HL-60 (cell line): ENCODE data around the gene PPID.

Experiments
- GABPA ChIP-seq: IDR thresholded peaks from 2 replicates; pipeline ENCODE4 v1.6.1; 2012; ENCODE audit warnings: low read depth
- POLR2AphosphoS5 ChIP-seq: IDR thresholded peaks from 2 replicates; pipeline ENCODE4 v1.6.1; 2012; ENCODE audit warnings: low read depth
- REST ChIP-seq: IDR thresholded peaks from 2 replicates; pipeline ENCODE4 v1.6.1; 2012; ENCODE audit warnings: low read depth; ENCODE audit not compliant: insufficient replicate concordance
- SPI1 ChIP-seq: IDR thresholded peaks from 2 replicates; pipeline ENCODE4 v1.6.1; 2012; ENCODE audit warnings: low read depth, mild to moderate bottlenecking, borderline replicate concordance
- TF ChIP-seq, protein P1 (sequence below): IDR thresholded peaks from one replicate; pipeline ENCODE4 v1.5.1; 2011; ENCODE audit warnings: low read length, control low read depth, inconsistent platforms; ENCODE audit not compliant: insufficient read depth

DNA sequence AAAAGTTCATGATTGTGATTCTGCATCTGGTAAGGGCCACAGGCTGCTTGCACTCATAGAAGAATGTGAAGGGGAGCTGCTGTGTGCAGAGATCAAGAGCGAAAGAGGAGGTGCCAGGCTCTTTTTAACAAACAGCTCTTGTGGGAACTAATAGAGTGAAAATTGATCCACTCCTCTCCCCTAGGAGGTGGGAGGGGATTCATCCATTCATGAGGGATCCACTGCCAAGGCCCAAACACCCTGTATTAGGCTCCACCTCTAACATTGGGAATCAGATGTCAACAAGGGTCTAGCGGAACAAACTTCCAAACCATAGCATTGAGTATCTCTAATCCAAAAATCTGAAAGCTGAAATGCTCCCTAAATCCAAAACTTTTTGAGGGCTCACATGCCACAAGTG lies 16.4 kb upstream of the PPID start:
- TF ChIP-seq, protein P1, sequence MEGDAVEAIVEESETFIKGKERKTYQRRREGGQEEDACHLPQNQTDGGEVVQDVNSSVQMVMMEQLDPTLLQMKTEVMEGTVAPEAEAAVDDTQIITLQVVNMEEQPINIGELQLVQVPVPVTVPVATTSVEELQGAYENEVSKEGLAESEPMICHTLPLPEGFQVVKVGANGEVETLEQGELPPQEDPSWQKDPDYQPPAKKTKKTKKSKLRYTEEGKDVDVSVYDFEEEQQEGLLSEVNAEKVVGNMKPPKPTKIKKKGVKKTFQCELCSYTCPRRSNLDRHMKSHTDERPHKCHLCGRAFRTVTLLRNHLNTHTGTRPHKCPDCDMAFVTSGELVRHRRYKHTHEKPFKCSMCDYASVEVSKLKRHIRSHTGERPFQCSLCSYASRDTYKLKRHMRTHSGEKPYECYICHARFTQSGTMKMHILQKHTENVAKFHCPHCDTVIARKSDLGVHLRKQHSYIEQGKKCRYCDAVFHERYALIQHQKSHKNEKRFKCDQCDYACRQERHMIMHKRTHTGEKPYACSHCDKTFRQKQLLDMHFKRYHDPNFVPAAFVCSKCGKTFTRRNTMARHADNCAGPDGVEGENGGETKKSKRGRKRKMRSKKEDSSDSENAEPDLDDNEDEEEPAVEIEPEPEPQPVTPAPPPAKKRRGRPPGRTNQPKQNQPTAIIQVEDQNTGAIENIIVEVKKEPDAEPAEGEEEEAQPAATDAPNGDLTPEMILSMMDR = no peak
- TF ChIP-seq POLR2AphosphoS5 (no peak), GABPA (no peak), REST (no peak), SPI1 (no peak)
